GM12878 (cell line): ENCODE measurements around the gene TARBP1.
"Not testable (repeated sequence)": the region's sequence is repeated elsewhere in the genome, so short reads cannot be mapped to it uniquely, and the experiment has no call there.

Source experiments
- CTCF ChIP-seq, 3 experiments: IDR thresholded peaks in 2 of 3; conservative IDR thresholded peaks in 1 of 3; 2 replicates each; pipeline ENCODE4 v1.5.1; 2011; ENCODE audit warnings: low read depth in 3 of 3, low read length in 3 of 3, mild to moderate bottlenecking in 3 of 3, control low read depth in 2 of 3, moderate library complexity in 2 of 3, inconsistent platforms in 1 of 3, mixed read lengths in 1 of 3; ENCODE audit not compliant: control insufficient read depth in 2 of 3, insufficient read depth in 1 of 3; ENCODE audit errors: extremely low read depth in 1 of 3
- CUX1 ChIP-seq: IDR thresholded peaks from 2 replicates; pipeline ENCODE4 v1.6.1; 2012; ENCODE audit warnings: improper control_type of control experiment, low read depth, low read length; ENCODE audit not compliant: insufficient replicate concordance
- JUND ChIP-seq: IDR thresholded peaks from 2 replicates; pipeline ENCODE4 v1.6.1; 2012; ENCODE audit warnings: low read depth, mild to moderate bottlenecking, low read length, improper control_type of control experiment, moderate library complexity
- POLR2A ChIP-seq: IDR thresholded peaks from 2 replicates; pipeline ENCODE4 v1.6.1; 2011; ENCODE audit warnings: low read depth, mild to moderate bottlenecking, low read length
- POLR2AphosphoS5 ChIP-seq: IDR thresholded peaks from 2 replicates; pipeline ENCODE4 v1.6.1; 2011; ENCODE audit warnings: mild to moderate bottlenecking, low read length, inconsistent platforms

- TF ChIP-seq CUX1; POLR2A; POLR2AphosphoS5; CTCF (IDR thresholded peaks at IDR 0.05 in 2 of 3, conservative IDR thresholded peaks at IDR 0.05 in 1 of 3; ENCODE audit: control insufficient read depth in 2 of 3, extremely low read depth in 1 of 3, insufficient read depth in 1 of 3, low read depth in 3 of 3, low read length in 3 of 3); JUND: not testable (repeated sequence)
These were observed 79.5 kb downstream of the TARBP1 start for GRCh38 chr1:234399515-234399914.
